ENCODE results near the gene ATP8B1. TPM values are rescaled to one million over a fixed set of nuclear protein-coding genes. Genes with fewer than 3 reads are reported as not detected.

The ATP8B1 gene
- polyA plus RNA-seq, 1 experiment, result 77.6 TPM

- H3K9me3 ChIP-seq (ENCODE audit: control insufficient read depth, insufficient read depth, low read length), result no peaks in the 10 kb centered on the region; the same call in 1 of the 2 replicates
- H3K27me3 ChIP-seq (ENCODE audit: control insufficient read depth, insufficient read depth, low read length), result no peaks in the 10 kb centered on the region
- TF ChIP-seq, protein P1, sequence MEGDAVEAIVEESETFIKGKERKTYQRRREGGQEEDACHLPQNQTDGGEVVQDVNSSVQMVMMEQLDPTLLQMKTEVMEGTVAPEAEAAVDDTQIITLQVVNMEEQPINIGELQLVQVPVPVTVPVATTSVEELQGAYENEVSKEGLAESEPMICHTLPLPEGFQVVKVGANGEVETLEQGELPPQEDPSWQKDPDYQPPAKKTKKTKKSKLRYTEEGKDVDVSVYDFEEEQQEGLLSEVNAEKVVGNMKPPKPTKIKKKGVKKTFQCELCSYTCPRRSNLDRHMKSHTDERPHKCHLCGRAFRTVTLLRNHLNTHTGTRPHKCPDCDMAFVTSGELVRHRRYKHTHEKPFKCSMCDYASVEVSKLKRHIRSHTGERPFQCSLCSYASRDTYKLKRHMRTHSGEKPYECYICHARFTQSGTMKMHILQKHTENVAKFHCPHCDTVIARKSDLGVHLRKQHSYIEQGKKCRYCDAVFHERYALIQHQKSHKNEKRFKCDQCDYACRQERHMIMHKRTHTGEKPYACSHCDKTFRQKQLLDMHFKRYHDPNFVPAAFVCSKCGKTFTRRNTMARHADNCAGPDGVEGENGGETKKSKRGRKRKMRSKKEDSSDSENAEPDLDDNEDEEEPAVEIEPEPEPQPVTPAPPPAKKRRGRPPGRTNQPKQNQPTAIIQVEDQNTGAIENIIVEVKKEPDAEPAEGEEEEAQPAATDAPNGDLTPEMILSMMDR (IDR thresholded peaks at IDR 0.05; ENCODE audit: low read depth, low read length), result no peak
- H3K4me3 ChIP-seq (ENCODE audit: low read depth, low read length), result no peak overlapping the region
- DNase-seq (ENCODE audit: low read depth, low spot score), result no peak
- ChIA-PET POLR2A (no interaction called here), CTCF (interaction anchor here (0.7 kb wide), 1 partner anchor 123 kb away, joined by 3 read pairs; no protein-coding TSS in a partner anchor)
- H3K27ac ChIP-seq (ENCODE audit: low read depth, low read length), result no peak overlapping the region
Measured at GRCh38 chr18:57755473-57756067, 47.5 kb downstream of the ATP8B1 start.

DNA sequence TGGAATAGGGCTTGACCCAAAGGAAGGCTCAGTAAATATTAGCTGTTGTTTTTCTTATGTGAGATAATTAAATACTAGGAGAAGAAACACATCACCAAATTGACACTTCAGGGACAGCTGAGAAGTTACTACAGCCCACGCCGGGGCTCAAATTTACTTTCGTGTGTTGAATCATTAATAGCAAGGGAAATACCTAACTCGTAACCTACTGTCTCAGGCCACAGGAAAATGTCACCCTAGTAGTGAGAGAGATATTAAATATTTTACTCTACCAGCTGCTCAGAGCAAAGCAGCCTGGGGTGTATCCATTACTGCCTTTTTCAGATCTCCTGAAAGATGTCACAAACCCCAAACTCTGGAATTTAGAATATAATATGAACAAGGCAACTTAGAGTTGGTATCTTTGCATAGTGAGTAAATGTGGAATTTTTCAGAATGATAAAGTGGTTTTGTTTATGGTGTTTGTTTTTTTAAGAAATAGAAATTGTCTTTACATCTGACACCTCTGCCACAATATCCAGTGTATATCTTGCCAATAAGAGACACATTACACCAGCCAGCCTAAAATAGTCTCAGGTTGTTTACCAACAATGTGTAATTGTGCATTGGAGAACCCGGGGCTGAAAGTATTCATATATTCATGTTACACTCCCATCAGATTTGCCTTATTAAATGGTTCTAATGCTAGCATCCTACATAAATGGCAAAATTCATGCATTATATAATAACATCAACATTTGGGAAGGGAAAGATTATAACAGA, 48.4 kb downstream of the ATP8B1 start:
- Histone ChIP-seq H3K27me3 (ENCODE audit: control insufficient read depth, insufficient read depth, low read length) (no peaks in the 10 kb centered on the region), H3K9me3 (ENCODE audit: control insufficient read depth, insufficient read depth, low read length) (no peaks in the 10 kb centered on the region; the same call in 1 of the 2 replicates), H3K27ac (ENCODE audit: low read depth, low read length) (no peak overlapping the region), H3K4me3 (ENCODE audit: low read depth, low read length) (no peak overlapping the region)
- POLR2A ChIA-PET, result no interaction called here
- CTCF ChIA-PET, result no interaction called here
- DNase-seq (ENCODE audit: low read depth, low spot score), result no peak
- TF ChIP-seq, protein P1 (IDR thresholded peaks at IDR 0.05; ENCODE audit: low read depth, low read length), result no peak

- ChIA-PET CTCF (no interaction called here), POLR2A (no interaction called here)
Measured at GRCh38 chr18:57753063-57753462, 50.1 kb downstream of the ATP8B1 start.

DNA sequence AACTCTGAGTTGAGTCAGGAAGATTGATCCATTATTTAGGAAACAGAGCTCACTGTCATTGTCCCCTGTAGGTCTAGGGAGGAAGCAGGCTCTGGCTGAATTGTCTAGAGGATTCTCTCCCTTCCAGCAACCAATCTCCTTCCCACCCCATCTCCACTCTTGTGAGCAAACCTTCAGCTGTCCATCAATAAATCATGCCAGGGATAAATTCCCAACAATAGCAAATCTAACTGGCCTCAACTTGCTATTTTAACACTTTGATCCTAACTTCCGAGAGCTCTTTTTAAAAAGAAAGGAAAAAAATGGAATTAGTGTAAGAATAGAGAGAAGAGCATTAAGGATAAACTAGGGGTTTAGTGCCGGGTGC, 53.5 kb downstream of the ATP8B1 start:
- CTCF ChIA-PET, result interaction anchor here (1.1 kb wide), 1 partner anchor 132 kb away, joined by 3 read pairs; no protein-coding TSS in a partner anchor
- TF ChIP-seq, protein P1 (IDR thresholded peaks at IDR 0.05; ENCODE audit: low read depth, low read length), result no peak
- Histone ChIP-seq H3K4me3 (ENCODE audit: low read depth, low read length) (no peak overlapping the region), H3K9me3 (ENCODE audit: control insufficient read depth, insufficient read depth, low read length) (no peaks in the 10 kb centered on the region), H3K27me3 (ENCODE audit: control insufficient read depth, insufficient read depth, low read length) (no peaks in the 10 kb centered on the region), H3K27ac (ENCODE audit: low read depth, low read length) (peak overlapping the region; percentile 21)
- no peak for DNase-seq (ENCODE audit: low read depth, low spot score)
- POLR2A ChIA-PET, result interaction anchor here (0.9 kb wide), 1 partner anchor 10 kb away, joined by 6 read pairs; no protein-coding TSS in a partner anchor

More at GRCh38 chr18:57753063-57753462, 50.1 kb downstream of the ATP8B1 start:
- TF ChIP-seq, protein P1 (IDR thresholded peaks at IDR 0.05; ENCODE audit: low read depth, low read length), result no peak
- no peak overlapping the region for H3K4me3 ChIP-seq (ENCODE audit: low read depth, low read length)
- H3K9me3 ChIP-seq (ENCODE audit: control insufficient read depth, insufficient read depth, low read length), result no peaks in the 10 kb centered on the region
- DNase-seq (ENCODE audit: low read depth, low spot score), result no peak
- H3K27ac ChIP-seq (ENCODE audit: low read depth, low read length), result no peak overlapping the region
- H3K27me3 ChIP-seq (ENCODE audit: control insufficient read depth, insufficient read depth, low read length), result no peaks in the 10 kb centered on the region

Measured in AG04450 (cell line).